ENCODE data around the gene LAMP1.
"Not testable (repeated sequence)": the region's sequence is repeated elsewhere in the genome, so short reads cannot be mapped to it uniquely, and the experiment has no call there.

LAMP1 gene

DNA sequence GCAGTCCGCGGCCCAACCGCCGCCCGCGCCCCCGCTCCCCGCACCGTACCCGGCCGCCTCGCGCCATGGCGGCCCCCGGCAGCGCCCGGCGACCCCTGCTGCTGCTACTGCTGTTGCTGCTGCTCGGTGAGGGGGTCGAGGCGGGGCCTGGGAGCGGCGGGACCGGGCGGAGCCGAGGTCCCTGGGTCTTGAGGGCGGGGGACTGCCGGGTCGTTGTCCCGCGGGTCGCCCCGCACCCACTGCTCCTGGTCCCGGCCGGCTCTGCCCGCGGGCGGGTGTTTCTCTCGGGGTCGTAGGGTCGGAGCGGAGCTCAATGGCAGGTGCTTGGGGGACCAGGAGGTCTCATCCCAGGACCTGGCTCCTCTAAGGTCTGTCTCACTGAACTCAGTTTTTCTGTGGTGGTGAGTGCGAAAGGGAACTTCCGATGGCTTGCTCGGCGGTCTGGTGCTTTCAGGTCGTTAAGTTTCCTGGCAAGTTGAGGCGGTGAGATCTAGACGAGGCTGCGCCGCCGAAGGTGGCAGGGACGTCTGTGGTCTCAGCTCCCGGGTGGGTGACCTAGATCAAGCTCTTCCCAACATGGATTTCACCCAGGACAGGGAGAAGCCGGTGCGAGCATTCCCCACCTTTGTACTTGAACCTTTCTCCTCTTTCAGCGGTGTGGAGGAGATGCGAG lies 467 bp downstream of the LAMP1 start:
- peak; percentile 36 for DNase-seq (ENCODE audit: low spot score)

DNA sequence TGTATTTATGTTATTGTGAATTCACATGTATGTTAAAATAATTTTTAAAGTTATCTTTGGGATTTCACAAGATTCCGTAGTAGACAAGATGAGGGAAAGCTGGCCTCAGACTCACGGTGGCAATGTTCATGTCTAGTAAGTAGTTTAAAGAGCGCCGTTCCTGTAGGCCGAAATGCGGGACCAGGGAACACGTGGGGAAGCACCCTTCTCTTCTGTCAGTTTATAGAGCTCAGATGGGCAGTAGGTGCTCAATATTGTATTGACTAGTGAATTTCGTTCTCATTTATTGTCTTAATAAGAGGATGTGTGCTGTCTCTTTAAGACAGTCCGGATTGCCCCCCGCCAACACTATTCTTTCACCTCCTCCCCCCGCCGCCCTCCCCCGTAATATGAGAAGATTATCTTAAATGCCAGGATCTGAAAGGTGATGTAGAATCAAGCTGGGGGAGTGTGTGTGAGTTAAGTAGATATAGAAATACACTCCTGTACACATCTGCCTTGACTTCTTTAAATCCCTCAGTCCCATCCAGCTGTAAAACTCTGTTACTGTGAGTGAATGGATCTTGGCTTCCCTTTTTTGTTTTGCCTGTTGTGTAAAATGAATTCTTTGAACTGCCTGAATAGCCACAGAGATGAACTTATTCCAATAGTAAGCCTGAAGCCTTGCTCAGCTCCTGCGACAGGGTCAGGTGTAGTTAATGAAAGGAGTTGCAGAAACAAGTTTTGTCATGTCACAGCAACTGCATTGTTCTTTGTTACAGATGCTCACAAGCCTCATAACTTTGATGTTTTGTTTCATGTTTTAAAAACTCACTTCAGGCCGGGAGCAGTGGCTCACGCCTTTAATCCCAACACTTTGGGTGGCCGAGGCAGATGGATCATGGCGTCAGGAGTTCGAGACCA lies 1.3 kb downstream of the LAMP1 start:
- DNase-seq (ENCODE audit: low spot score): no peak

DNA sequence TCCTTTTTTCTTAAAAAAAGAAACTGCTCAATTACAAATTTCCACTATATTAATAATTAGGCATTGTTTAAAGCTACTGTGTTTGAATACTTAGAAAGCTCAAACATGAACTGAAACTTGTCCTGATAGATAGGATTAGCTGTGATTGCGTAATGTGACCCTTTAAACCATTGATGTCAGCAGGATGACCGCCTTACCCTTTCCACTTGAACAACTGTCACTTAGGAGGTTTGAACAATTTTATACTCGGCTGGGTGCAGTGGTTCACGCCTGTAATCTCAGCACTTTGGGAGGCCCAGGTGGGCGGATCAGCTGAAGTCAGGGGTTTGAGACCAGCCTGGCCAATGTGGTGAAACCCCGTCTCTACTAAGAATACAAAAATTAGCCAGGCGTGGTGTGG lies 2.9 kb downstream of the LAMP1 start:
- no peak for DNase-seq (ENCODE audit: low spot score)

DNA sequence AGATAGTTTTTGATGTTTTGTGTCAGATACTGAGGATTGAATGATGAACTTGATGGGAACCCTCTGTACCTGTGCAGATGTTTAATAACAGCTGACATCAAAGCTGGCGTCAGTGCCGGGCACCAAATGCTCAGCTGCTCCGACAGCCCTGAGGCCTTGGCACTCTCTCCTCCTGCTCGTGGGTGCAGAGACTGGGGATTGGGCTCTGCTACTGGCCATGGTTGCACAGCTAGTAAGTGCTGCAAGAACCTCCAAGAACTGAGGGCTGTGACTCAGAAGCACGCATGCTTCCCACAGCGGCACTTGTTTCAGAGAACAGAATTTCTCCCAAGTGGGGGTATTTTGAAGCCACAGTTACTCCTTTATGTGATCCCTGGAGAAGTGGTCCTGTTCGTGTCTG lies 5.9 kb downstream of the LAMP1 start:
- no peak for DNase-seq (ENCODE audit: low spot score)

DNA sequence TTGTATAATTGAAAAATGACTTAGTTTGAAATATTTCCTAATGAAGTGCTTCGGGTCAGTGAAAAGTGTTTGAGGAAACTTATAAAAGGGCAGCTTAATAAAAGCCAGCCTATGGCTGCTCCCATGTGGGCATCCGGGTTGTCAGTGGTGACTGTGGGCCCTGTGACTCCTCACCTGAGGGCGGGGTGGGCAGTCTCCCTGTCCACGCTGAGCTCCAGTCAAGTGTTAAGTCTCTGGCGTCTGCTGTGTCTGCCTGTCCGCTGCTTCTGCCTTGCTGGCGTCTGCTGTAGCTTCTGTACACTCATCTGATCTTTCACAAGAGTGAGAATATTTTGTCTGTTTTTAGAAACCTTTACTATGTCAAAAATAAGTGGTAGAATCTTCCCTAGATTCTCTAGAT lies 7.1 kb downstream of the LAMP1 start:
- DNase-seq (ENCODE audit: low spot score): no peak

DNA sequence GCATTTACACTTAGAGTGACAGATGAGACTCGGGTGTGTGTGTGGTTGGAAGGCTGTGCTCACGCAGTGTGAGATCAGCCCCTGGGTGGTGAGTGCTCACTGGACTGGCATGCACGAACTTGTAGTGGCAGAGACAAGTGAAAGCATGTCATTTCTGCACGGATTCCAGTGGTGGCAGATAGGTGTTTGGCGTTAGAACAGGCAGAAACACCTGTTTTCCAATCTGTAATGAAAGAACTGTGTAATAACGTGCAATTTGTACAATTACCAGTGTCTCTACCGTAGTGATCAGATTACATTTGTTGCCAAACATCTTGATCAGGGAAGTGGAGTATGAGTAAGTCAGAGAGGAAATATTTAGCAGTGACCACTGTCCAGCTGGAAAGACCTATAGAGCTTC lies 8.2 kb downstream of the LAMP1 start:
- peak; percentile 67 for DNase-seq (ENCODE audit: low spot score)

DNA sequence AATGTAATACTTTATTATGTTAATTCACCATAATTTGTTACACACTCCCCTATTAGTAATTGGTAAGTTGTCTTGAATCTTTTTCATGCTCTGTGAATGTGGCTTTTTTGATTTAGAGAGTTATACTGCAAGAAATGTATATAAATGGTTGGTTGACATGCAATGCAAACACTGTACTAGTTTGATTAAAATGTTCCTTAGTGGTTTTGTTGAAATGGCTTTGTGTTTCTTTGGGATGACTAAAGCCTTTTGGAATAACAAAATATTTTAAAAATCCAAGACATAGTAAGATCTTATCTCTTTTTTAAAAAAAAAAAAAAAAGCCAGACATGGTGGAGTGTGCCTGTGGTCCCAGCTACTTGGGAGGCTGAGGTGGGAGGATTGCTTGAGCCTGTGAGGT lies 10.5 kb downstream of the LAMP1 start:
- no peak for DNase-seq (ENCODE audit: low spot score)

DNA sequence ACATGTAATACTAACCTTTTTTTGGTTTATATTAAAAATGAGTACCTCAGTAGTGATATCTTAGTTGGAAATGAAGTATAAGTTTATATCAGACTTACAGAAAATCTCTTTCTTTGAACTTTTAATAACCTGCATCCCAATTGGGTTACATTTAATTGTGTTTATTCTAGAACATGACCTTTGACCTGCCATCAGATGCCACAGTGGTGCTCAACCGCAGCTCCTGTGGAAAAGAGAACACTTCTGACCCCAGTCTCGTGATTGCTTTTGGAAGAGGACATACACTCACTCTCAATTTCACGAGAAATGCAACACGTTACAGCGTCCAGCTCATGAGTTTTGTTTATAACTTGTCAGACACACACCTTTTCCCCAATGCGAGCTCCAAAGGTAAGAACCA lies 12.4 kb downstream of the LAMP1 start:
- no peak for DNase-seq (ENCODE audit: low spot score)

DNA sequence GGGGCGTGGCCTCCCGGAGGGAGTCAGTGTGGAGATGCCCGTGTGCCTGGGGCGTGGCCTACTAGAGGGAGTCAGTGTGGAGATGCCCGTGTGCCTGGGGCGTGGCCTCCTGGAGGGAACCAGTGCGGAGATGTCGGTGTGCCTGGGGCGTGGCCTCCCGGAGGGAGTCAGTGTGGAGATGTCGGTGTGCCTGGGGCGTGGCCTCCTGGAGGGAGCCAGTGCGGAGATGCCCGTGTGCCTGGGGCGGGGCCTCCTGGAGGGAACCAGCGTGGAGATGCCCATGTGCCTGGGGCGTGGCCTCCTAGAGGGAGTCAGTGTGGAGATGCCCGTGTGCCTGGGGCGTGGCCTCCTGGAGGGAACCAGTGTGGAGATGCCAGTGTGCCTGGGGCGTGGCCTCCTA lies 17.1 kb downstream of the LAMP1 start:
- not testable (repeated sequence) for DNase-seq (ENCODE audit: low spot score)

DNA sequence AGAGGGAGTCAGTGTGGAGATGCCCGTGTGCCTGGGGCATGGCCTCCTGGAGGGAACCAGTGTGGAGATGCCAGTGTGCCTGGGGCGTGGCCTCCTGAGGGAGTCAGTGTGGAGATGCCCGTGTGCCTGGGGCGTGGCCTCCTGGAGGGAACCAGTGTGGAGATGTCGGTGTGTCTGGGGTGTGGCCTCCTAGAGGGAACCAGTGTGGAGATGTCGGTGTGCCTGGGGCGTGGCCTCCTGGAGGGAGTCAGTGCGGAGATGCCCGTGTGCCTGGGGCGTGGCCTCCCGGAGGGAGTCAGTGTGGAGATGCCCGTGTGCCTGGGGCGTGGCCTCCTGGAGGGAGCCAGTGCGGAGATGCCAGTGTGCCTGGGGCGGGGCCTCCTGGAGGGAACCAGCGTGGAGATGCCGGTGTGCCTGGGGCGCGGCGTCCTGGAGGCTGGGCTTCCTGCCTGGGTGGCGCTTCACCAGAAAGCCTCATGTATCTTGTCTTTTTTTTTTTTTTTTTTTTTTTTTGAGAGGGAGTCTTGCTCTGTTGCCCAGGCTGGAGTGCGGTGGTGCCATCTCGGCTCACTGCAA lies 17.9 kb downstream of the LAMP1 start:
- not testable (repeated sequence) for DNase-seq (ENCODE audit: low spot score)

DNA sequence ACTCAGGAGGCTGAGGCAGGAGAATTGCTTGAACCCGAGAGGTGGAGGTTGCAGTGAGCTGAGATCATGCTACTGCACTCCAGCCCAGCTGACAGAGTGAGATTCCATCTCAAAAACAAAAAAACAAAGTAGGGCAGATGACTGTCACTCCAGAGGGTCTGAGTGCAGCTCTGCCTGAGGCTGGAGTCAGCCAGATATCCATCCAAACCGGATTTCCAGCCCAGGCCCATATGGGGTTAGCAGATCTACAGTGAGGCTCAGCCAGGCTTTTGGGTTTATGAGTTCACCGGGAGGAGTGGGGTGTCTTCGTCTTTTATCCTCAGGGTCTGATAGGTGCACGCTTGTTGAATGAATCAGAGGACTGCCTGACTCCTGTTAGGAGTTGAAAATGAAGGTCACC lies 19.0 kb downstream of the LAMP1 start:
- no peak for DNase-seq (ENCODE audit: low spot score)

DNA sequence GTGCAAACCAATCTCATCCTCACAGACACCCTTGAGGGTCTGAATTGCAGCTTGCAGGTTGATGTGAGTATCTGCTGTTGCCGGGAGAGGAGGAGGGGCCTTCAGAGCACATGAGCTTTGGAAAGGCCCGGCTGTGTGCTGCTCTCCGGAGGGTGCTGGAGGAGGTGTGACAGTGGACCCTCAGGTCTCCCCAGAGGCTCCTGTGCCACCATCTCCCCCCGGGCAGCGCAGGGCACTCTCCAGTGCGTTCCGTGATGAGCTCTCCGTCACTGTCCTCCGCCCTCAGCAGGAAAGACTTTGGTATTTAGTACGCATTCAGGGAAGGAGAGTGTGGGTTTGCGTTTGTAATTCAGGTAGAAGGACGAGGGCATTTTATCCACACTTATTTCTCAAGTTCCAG lies 20.0 kb downstream of the LAMP1 start:
- no peak for DNase-seq (ENCODE audit: low spot score)

DNA sequence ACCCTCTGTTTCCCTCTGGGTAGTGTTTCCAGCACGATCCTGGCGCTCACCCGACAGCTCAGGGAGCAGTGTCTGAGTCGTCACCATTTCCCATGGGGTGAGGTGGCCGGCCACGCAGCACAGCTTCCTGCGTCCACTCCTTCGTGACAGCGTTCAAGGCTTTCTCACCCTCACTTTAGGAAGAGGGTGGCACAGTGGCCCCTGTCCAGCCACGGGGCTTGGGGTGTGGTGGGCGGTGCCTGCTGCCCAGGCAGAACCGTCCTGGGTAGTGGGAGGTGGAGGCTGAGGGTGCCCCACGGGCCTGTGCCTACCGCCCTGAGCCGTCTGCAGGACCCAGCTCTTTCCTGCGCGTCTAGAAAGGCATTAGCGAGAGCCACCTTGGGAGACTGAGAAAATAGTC lies 21.9 kb downstream of the LAMP1 start:
- DNase-seq (ENCODE audit: low spot score): no peak

DNA sequence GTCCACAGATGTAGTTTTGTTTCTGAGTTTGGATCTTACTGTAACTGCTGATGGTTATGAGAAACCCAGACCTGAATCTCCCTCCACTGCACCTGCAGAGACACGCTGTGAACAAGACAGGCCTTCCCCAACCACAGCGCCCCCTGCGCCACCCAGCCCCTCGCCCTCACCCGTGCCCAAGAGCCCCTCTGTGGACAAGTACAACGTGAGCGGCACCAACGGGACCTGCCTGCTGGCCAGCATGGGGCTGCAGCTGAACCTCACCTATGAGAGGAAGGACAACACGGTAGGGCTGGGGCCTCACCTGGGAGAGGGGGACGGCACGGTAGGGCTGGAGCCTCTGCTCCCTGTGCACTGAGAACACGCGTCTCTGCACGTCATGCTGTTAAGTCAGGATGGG lies 22.3 kb downstream of the LAMP1 start:
- DNase-seq (ENCODE audit: low spot score): no peak

DNA sequence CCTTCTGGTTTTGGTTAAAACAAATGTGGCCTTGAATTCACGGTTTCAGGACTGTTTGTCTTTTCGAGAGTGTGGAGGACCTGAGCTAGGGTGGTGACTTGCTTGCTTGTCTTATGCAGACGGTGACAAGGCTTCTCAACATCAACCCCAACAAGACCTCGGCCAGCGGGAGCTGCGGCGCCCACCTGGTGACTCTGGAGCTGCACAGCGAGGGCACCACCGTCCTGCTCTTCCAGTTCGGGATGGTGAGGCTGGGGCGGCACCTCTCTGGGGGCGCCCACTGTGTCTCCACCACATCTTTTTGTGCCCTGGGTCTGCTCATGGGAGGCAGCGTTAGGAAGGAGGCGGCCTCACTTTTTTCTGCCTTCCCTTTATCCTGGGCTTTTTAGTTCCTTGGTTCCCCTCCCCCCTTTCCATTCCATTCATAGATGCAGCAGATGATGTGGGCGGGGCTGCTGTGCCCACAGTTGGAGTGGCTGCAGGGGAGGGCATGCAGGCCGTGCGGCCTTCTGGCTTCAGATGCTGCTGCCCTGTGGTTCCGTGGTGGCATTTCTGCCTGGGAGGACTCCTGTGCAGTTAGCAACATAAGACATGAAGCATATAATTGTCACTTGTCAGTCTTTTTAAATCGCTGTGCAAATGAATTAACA lies 23.3 kb downstream of the LAMP1 start:
- DNase-seq (ENCODE audit: low spot score): no peak

DNA sequence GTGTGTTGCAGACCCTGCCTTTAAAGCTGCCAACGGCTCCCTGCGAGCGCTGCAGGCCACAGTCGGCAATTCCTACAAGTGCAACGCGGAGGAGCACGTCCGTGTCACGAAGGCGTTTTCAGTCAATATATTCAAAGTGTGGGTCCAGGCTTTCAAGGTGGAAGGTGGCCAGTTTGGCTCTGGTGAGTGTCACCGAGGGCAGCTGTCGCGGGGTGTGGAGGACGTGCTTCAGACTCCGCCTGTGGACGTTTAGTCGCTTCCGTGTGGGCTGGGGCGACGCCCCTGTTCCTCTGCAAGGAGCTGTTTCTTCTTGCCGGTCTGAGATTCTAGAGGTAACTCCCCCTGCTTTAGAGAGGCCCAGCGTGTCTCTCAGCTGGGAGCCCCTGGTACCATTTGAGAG lies 24.5 kb downstream of the LAMP1 start:
- no peak for DNase-seq (ENCODE audit: low spot score)

DNA sequence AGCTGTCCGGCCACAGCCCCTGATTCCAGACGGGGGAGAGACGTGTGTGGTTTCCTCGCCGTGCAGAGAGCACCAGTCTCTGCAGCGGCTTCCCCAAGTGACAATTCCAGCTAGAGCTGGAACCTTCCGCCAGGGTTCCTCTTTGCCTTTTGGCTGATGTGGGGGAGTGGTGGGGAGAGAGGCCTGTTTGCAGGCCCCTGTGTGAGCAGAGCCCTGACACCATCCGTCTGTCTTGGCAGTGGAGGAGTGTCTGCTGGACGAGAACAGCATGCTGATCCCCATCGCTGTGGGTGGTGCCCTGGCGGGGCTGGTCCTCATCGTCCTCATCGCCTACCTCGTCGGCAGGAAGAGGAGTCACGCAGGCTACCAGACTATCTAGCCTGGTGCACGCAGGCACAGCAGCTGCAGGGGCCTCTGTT lies 25.0 kb downstream of the LAMP1 start:
- DNase-seq (ENCODE audit: low spot score): no peak

DNA sequence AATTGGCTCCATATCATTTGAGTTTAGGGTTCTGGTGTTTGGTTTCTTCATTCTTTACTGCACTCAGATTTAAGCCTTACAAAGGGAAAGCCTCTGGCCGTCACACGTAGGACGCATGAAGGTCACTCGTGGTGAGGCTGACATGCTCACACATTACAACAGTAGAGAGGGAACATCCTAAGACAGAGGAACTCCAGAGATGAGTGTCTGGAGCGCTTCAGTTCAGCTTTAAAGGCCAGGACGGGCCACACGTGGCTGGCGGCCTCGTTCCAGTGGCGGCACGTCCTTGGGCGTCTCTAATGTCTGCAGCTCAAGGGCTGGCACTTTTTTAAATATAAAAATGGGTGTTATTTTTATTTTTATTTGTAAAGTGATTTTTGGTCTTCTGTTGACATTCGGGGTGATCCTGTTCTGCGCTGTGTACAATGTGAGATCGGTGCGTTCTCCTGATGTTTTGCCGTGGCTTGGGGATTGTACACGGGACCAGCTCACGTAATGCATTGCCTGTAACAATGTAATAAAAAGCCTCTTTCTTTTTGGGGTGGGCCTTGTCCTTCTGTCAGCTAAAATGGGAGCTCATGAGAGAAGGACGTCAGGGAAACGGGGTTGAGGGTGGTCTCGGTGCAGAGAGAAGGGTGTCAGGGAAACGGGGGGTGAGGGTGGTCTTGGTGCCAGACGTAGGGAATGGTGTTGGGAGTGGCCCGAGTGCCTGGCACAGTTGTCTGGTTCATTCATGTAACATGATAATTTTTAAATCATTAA lies 26.0 kb downstream of the LAMP1 start:
- DNase-seq (ENCODE audit: low spot score): no peak

DNA sequence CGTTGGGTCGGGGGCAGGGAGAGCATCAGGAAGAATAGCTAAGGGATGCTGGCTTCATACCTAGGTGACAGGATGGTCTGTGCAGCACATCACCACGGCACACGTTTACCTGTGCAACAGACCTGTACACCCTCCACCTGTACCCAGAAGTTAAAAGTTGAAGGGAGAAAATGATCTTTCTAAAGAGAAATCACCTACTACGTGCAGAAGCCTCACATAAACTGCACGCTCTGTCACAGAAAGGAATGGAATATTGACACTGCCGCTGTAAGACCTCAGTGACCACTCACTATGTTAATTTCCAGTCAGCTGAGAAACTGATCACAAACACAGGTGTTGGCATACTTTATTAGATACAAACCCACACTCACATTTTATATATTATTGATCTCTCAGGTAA lies 26.8 kb downstream of the LAMP1 start:
- DNase-seq (ENCODE audit: low spot score): no peak

DNA sequence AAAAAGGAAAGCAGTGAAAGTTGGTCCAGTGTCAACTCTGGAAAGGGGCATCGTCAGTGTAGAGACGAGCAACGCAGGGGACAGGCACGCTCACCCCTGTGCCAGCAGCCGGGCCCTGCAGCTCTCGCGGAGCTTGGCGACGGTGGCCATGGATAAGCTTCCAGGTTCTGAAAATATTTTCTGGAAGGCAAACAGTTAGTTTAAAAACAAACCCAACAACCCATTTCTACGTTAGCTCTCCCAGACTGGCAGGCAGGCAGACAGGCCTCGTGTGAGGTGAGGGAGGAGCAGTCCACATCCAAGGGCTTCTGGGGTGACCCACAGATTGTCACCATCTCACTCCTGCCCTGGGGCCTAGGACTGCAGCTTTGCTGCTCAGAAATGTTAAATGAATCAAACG lies 27.4 kb downstream of the LAMP1 start:
- DNase-seq (ENCODE audit: low spot score): no peak

DNA sequence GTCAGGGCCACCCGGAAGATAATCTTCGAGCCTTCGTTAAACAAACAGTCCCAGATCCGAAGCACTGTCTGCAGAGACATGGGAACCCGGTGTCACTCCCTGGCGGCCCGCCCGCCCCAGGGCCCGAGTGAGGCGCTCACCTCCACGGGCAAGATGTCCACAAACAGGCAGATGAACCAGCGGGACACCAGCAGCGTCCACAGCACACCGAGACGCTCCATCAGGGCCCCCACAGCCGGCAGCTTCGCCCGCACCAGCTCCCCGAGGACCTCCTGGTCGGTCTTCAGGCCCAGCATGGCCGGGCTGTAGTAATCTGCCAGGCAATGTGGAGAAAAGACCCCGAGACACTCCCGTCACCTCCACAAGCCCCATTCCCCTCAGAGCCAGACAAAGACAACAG lies 28.7 kb downstream of the LAMP1 start:
- DNase-seq (ENCODE audit: low spot score): no peak

DNA sequence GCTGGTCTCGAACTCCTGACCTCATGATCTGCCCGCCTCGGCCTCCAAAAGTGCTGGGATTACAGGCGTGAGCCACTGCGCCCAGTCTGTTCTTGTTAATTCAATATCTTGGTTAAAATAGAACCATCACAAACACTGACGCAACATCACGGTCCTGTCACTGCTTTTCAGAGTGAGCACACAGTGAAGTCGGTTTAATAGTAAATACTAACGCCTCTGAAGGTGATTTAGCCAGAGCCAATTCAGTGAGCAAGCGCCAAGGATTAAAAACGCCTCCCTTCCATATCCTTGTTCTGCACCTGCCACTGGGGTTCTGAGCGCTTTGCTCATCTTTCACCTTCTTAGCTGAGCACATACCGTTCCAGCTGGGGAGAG lies 30.3 kb downstream of the LAMP1 start:
- no peak for DNase-seq (ENCODE audit: low spot score)
